GM12875 (cell line): Measurements from ENCODE around the gene PDE9A.

ENCODE experiments used
- H3K4me3 ChIP-seq: one replicate; pipeline ENCODE4 v1.5.1; 2011; ENCODE audit warnings: low read depth, low read length, control low read depth
- CTCF ChIP-seq: IDR thresholded peaks from 2 replicates; pipeline ENCODE4 v1.5.1; 2011; ENCODE audit warnings: low read depth, mild to moderate bottlenecking, control low read depth, inconsistent platforms, low read length, moderate library complexity, borderline replicate concordance; ENCODE audit not compliant: insufficient read depth

The PDE9A gene

GRCh38 chr21:42654913-42655795 lies 1.7 kb downstream of the PDE9A start:
- no peak overlapping the region for H3K4me3 ChIP-seq
- TF ChIP-seq CTCF, result no peak

GRCh38 chr21:42655796-42656770 lies 2.7 kb downstream of the PDE9A start:
- no peak for TF ChIP-seq CTCF
- H3K4me3 ChIP-seq, result no peak overlapping the region

GRCh38 chr21:42656872-42657271 lies 3.5 kb downstream of the PDE9A start:
- H3K4me3 ChIP-seq, result no peak overlapping the region
- TF ChIP-seq CTCF, result no peak

- H3K4me3 ChIP-seq, result no peak overlapping the region
- no peak for TF ChIP-seq CTCF
These were observed 4.4 kb downstream of the PDE9A start for GRCh38 chr21:42657676-42658319.

GRCh38 chr21:42658320-42659105 lies 5.1 kb downstream of the PDE9A start:
- no peak for TF ChIP-seq CTCF
- H3K4me3 ChIP-seq, result no peak overlapping the region

- no peak for TF ChIP-seq CTCF
These were observed 6.1 kb downstream of the PDE9A start for GRCh38 chr21:42659416-42660117.

More at GRCh38 chr21:42659416-42660117, 6.1 kb downstream of the PDE9A start:
- no peak overlapping the region for H3K4me3 ChIP-seq
